Ascending aorta (tissue), 2 donors: ENCODE results near the gene MED8. TPM values are rescaled to one million over a fixed set of nuclear protein-coding genes. Genes with fewer than 3 reads are reported as not detected.

Source experiments
- DNase-seq, 2 donors: peaks; one replicate each; pipeline ENCODE4 v3.0.0-alpha.2; 2019; ENCODE audit warnings: low spot score in 2 of 2
- H3K27ac ChIP-seq, 2 donors: fragments of 200-600 bp; sonication (generic); one replicate each; pipeline ENCODE4 v1.5.1; 2016 to 2017; ENCODE audit warnings: mild to moderate bottlenecking in 1 of 2
- H3K27me3 ChIP-seq: fragments of 200-600 bp; sonication (generic); one replicate; pipeline ENCODE4 v1.5.1; 2017
- H3K36me3 ChIP-seq, 2 donors: fragments of 200-600 bp; sonication (generic); one replicate each; pipeline ENCODE4 v1.5.1; 2016
- H3K4me1 ChIP-seq, 2 donors: fragments of 200-600 bp; sonication (generic); one replicate each; pipeline ENCODE4 v1.5.1; 2016 to 2017; ENCODE audit warnings: mild to moderate bottlenecking in 1 of 2
- H3K4me3 ChIP-seq, 2 donors: fragments of 200-600 bp; sonication (generic); one replicate each; pipeline ENCODE4 v1.5.1; 2016 to 2017; ENCODE audit warnings: mild to moderate bottlenecking in 1 of 2
- H3K9me3 ChIP-seq, 2 donors: fragments of 200-600 bp; sonication (generic); one replicate each; pipeline ENCODE4 v1.5.1; 2016
- CTCF ChIP-seq, 3 experiments: fragments of 200-600 bp in 2 of 3; fragments of 450-650 bp in 1 of 3; sonication (generic) in 2 of 3; IDR thresholded peaks; one replicate each; pipeline ENCODE4 v1.5.1; 2016 to 2019; ENCODE audit warnings: antibody characterized with exemption in 3 of 3, mild to moderate bottlenecking in 1 of 3, moderate library complexity in 1 of 3
- intact Hi-C: fragments of 100-400 bp; cut with DNase I; formaldehyde crosslinking; loops from one replicate; pipeline ENCODE4 v1.15.1; 2023
- total RNA-seq: library from RNA; depleted of rRNA; stranded (reverse); fragments of >200 nt; gene quantifications from one replicate; pipeline ENCODE4 v1.1.0, GENCODE V29; 2016

MED8 gene
- total RNA-seq, 1 donor from 2014 or later, result 15.3 TPM

GRCh38 chr1:43421396-43421795, 31.8 kb upstream of the MED8 start:
- H3K36me3 ChIP-seq, result peaks cover 96 to 99% of the 10 kb centered on the region in 2 donors

GRCh38 chr1:43420874-43421273, 31.3 kb upstream of the MED8 start:
- Histone ChIP-seq H3K9me3 (no peaks in the 10 kb centered on the region), H3K36me3 (peaks cover 96 to 99% of the 10 kb centered on the region in 2 donors), H3K27me3 (no peaks in the 10 kb centered on the region), H3K27ac (no peak overlapping the region), H3K4me1 (no peaks in the 10 kb centered on the region), H3K4me3 (no peak overlapping the region)
- DNase-seq, result no peak
- intact Hi-C loops, result no loop called here
- TF ChIP-seq CTCF (IDR thresholded peaks at IDR 0.05), result no peak

More at GRCh38 chr1:43421396-43421795, 31.8 kb upstream of the MED8 start:
- no peak for TF ChIP-seq CTCF (IDR thresholded peaks at IDR 0.05)
- H3K4me3 ChIP-seq, result no peak overlapping the region
- no peaks in the 10 kb centered on the region for H3K4me1 ChIP-seq
- no peaks in the 10 kb centered on the region for H3K9me3 ChIP-seq
- DNase-seq, result no peak
- no peaks in the 10 kb centered on the region for H3K27me3 ChIP-seq
- no peak overlapping the region for H3K27ac ChIP-seq
- intact Hi-C loops, result no loop called here

- peaks cover 90 to 99% of the 10 kb centered on the region in 2 donors for H3K36me3 ChIP-seq
- no peaks in the 10 kb centered on the region for H3K27me3 ChIP-seq
- no peak overlapping the region for H3K27ac ChIP-seq
- H3K4me3 ChIP-seq, result no peak overlapping the region
- intact Hi-C loops, result no loop called here
- no peak for DNase-seq
- H3K9me3 ChIP-seq, result no peaks in the 10 kb centered on the region
- H3K4me1 ChIP-seq, result no peaks in the 10 kb centered on the region
- TF ChIP-seq CTCF (IDR thresholded peaks at IDR 0.05), result no peak
These were observed 30.2 kb upstream of the MED8 start for GRCh38 chr1:43419627-43420425.

GRCh38 chr1:43418858-43419257, 29.3 kb upstream of the MED8 start:
- H3K4me1 ChIP-seq, result no peaks in the 10 kb centered on the region
- no peaks in the 10 kb centered on the region for H3K27me3 ChIP-seq
- DNase-seq, result no peak
- no peak overlapping the region for H3K4me3 ChIP-seq
- H3K27ac ChIP-seq, result no peak overlapping the region
- H3K9me3 ChIP-seq, result no peaks in the 10 kb centered on the region
- no peak for TF ChIP-seq CTCF (IDR thresholded peaks at IDR 0.05)
- intact Hi-C loops, result no loop called here
- peaks cover 80 to 90% of the 10 kb centered on the region in 2 donors for H3K36me3 ChIP-seq

GRCh38 chr1:43415901-43416300, 26.3 kb upstream of the MED8 start:
- H3K36me3 ChIP-seq, result peaks cover 55 to 61% of the 10 kb centered on the region in 2 donors

More at GRCh38 chr1:43415901-43416300, 26.3 kb upstream of the MED8 start:
- Histone ChIP-seq H3K27ac (no peak overlapping the region), H3K4me1 (no peaks in the 10 kb centered on the region), H3K27me3 (no peaks in the 10 kb centered on the region), H3K9me3 (no peaks in the 10 kb centered on the region), H3K4me3 (no peak overlapping the region)
- no peak for TF ChIP-seq CTCF (IDR thresholded peaks at IDR 0.05)
- DNase-seq, result no peak
- intact Hi-C loops, result no loop called here
